HL-60/S4 treated with retinoic acid at 250 ng/mL for 4 days and 3 days (cell line): ENCODE results near the gene NOP10.

Source experiments
- in situ Hi-C: fragments of 300-500 bp; cut with MboI; formaldehyde crosslinking; loops from 2 replicates; pipeline ENCODE4 v1.7.0; 2022; ENCODE audit warnings: low sequenced_read_pairs

The NOP10 gene

DNA sequence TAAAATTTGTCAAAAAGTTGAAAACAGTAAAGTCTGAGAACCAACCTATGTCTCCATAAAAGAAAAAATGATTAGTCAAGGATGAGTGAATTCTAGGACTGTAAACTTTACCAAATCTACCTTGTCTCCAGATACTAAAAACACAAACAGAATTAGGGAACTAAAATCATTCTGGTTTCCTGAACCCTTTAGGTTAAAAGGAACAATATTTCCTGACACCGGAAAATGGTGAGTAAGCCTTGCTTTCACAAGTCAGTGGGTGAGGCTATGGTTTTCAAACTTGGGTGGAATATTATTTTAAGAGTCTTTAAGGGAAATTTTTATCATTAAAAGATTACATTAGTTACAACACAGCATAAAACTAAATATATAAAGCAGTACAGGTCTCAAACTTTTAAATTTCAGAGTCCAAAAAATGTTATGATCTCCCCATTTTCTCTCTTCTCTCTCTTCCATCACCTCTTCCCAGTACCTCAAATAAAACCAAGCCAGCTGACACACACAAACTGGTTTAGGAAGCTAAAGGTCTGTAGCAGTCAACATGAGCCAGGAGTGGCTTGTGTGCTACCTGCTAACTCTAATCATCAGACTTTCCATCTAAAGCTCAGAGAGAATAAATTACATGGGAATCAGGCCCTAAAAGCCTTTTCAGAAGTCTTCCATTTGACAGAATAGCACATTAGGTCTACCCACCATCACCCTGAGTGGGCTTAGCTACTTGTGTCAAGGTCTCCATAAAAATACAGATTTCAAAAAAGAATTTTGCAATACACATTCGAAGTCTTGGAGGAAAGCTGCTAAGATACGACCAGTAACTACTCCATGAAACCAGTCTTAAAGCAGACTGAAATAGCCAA lies 7.5 kb downstream of the NOP10 start:
- in situ Hi-C loops, result no loop called here

DNA sequence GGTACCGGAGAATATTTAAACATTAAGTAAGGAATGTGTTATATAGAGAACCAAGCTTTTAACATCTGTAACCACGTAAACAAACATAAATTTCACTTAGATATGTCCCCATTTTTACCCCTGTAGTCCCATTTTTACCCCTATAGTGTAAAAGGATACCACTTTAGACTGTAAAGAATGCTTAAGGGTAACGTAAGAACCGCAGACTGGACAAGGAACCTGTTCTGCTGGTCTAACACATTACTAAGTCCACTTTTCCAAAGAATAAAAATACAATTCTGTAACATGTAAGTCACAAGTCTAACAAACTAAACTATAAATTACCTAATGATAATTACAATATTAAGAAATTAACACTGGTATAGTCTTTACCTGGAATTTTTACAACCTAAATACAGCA lies 8.3 kb downstream of the NOP10 start:
- in situ Hi-C loops, result no loop called here

DNA sequence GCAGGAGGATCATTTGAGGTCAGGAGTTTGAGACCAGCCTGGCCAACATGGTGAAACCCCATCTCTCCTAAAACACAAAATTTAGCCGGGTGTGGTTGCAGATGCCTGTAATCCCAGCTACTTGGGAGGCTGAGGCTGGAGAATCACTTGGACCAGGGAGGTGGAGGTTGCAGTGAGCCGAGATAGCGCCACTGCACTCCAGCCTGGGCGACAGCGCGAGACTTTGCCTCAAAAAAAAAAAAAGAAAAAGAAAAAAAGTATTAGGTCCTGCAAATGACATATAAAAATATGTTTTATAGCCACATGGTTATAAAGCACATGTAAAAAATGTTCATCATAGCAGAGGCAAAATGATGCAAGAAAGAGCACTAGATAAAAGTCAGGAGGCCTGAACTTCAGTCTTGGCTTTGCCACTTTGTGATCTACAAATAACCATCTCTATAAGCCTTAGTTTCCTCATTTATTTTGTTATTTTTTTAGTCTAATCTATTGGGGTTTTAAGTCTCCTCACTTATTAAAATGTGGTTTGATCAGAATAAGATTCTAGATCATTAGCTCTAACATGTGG lies 10.3 kb downstream of the NOP10 start:
- in situ Hi-C loops, result no loop called here

DNA sequence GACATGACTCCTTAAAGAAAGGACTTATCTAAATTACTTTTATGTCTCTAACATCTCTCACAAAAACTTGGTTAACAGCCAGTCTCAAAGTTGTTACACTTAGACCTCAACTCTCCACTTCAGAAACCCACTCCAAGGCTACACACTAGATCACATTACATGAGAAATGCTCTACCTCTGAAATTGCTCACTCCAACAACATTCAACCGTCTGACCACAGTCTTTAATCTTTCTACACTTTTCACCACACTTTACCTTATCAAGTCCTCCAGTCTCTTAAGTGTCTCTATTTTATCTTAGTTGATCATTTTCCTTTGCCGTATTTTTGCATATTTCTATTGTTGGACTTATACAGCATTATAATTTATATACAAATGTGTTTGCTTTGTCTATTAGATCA lies 11.1 kb downstream of the NOP10 start:
- in situ Hi-C loops, result no loop called here

DNA sequence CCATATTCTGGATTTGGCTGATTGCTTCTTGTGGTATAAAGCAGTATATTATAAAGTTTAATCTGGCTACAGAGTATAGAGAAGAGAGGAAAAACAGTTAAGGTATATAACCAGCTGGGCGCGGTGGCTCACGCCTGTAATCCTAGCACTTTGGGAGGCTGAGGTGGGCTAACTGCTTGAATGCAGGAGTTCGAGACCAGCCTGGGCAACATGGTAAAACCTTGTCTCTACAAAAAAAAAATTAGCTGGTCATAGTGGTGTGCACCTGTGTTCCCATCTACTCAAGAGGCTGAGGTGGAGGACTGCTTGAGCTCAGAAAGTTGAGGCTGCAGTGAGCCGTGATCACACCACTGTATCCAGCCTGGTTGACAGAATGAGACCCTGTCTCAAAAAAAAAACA lies 12.7 kb downstream of the NOP10 start:
- in situ Hi-C loops, result no loop called here

DNA sequence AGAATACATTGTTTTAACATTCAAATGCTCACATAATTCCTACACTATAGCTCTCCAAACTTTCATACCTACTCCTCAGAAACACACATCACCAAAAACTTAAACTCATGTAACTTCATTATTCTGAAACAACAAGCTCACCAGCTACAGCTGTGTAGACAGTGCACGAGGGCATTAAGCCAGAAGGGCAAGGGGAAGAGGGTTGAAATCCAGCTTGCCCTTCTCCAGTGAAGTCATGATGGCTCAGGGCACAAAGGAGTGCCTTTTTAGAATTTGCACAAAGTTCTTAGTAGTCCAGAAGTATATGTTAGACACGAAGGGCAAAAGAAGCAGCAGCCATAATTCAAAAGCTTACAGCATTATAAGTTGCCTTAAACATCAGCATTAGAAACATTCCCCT lies 13.9 kb downstream of the NOP10 start:
- in situ Hi-C loops, result no loop called here

DNA sequence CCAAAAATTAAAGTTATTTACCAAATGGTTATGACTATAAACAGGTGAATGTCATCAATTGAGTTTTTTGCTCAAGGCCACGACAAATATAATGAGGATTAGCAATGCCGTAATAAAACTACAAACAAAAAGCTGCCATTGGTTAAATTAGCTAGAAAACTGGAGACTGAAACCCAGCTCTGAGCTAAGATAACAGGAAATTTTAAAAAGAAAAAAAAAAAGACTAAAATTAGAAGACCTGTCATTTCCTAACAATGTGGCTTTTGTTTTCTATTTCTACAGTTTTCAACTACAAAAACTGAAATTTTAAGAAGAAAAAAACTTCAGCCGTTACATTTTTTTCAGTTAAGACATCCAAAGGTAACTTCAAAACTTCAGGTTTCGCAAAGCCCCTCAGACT lies 15.0 kb downstream of the NOP10 start:
- in situ Hi-C loops, result no loop called here

DNA sequence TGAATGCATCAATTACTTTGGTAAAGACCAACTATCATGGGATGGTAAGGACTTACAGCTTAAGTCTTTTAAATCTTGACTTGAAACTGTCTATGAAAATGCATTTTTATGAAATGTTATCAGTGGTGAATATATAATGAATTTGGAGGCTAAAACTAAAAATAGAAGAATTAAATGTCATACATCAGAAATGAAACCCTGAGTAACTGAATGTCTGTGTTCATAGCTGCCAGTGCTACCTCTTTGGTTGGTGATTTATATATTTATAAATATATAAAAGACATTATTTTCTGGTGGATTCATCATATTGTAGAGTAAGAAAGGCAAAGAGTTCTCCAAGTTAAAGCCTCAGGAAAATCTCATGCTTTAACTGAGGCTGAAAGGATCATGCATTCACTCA lies 17.6 kb downstream of the NOP10 start:
- in situ Hi-C loops, result no loop called here

DNA sequence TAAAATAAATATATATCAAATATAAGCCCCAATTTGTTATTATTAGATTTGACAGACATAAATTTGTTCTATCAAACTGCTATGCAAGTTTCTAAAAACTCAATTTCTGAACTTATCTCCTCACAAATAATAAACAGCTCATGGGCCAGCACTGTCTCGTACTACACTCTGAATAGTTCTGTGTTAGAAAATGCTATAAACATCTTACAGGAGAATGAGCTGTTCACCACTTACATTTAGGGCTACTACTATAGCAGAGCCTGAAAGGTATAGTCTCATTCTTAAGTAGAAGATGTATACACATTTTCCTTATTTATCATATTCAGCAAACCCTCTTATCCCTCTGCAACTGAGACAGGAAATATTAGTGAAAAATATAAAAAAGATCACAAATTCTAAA lies 18.0 kb downstream of the NOP10 start:
- in situ Hi-C loops, result no loop called here

DNA sequence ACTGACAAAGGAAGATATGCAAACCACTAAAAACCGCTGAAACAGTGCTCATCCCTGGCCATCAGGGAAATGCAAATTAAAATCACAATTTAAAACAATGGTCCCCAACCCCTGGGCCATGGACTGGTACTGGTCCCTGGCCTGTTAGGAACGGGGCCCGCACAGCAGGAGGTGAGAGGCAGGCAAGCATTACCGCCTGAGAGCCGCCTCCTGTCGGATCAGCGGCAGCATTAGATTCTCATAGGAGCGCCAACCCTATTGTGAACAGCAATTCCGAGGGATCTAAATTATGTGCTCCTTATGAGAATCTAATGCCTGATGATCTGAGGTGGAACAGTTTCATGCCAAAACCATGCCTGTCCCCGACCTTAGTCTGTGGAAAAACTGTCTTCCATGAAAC lies 19.7 kb downstream of the NOP10 start:
- in situ Hi-C loops, result no loop called here

DNA sequence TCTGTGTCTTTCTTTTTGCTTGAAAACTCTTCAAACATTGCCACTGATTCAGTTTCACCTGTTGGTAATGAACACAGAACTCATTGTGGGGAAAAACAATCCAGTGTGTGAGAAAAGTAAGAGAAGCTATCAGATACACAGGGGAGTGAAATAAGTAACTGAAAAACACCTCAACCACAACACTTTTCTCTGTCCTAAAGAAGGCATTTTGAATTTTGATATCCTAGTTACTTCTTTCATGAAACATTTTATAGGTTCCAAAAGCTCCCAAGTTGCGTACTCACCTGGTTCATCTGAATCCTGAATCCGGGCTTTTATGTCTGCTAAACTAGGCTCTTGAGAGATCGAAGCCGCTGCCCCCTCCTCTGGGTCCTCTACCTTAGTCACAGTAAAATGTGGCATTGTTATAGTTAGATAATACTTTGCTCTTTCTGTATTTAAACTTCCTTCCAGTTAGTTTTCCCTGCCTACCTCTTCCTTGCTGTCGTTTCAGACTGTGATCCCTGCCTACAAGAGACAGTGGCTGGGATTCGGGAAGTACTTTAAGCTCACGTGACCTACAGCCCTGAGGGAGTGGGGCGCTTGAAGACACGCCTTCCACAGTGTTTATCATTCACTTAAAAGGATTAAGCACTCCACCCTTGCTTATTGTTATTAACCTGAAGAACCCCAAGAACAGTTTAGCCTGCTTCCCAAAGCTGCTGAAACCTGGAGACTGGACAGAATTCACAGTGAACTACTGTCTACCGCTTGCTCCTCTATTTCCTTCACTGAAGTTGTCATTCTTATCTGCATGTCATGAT lies 24.5 kb downstream of the NOP10 start:
- in situ Hi-C loops, result no loop called here

DNA sequence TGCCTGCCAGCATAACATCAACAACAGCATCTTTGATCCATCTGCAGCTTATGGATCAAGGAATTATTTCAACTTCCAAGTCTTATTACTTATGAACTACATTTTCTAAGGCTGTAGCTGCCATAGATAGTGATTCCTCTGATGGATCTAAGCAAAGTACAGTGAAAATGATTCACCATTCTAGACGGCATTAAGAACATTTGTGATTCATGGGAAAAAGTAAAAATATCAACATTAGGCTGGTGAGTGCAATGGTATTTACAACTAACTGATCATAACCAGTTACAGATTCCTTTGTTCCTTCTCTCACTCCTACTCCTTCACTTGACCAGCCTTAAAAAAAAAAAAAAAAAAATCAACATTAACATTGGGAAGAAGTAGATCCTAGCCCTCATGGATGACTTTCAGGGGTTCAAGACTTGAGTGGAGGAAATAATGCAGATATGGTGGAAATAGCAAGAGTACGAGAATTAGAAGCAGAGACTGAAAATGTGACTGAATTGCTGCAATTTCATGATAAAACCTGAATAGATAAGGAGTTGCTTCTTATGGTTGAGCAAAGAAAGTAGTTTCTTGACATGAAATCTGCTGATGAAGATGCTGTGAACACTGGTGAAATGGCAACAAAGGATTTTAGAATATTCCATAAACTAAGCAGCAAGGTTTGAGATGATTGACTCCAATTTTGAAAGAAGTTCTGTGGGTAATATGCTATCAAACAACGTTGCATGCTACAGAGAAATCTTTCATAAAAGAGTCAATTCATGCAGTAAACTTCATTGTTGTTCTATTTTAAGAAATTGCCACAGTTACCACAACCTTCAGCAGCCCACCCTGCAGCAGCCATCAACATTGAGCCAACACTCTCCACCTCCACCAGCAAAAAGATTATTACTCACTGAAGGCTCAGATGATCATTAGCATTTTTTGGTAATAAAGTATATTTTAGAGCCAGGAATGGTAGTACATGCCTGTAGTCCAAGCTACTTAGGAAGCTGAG lies 28.1 kb downstream of the NOP10 start:
- in situ Hi-C loops, result no loop called here

DNA sequence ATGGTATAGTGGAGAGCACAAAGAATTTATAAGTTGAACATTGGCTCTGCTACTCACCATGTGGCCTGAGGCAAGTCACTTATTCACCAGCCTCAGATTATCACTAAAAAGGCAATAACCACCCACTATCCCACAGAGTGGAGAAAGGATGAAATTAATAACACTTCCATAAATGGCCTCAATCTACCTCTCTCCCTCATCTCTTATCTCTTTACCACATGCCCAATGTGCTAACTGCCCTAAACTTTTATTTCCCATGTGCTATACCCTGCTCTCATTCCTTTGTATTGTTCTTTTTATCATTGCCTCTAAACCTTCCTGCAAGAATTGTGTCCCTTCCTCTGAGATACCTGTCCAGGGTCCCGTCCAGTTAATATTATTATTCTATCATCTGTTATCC lies 31.4 kb downstream of the NOP10 start:
- in situ Hi-C loops, result no loop called here

DNA sequence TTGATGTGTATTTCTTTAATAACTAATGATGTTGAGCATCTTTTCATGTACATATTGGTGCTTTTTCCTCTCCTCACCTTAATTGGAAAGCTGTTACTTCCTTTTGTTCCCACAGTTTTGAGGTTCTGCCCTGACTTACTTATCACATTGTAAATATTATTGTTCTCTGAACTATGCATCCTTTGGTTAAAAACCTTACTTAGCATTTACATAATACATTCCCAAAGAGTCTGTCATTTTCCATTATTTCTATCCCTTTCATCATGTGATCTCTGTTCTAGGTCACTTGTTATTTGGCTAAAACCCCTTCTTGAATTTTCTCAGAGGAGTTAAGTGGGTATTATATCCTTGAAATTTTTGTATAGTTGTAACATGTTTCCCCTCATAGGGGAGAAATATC lies 38.3 kb downstream of the NOP10 start:
- in situ Hi-C loops, result no loop called here

DNA sequence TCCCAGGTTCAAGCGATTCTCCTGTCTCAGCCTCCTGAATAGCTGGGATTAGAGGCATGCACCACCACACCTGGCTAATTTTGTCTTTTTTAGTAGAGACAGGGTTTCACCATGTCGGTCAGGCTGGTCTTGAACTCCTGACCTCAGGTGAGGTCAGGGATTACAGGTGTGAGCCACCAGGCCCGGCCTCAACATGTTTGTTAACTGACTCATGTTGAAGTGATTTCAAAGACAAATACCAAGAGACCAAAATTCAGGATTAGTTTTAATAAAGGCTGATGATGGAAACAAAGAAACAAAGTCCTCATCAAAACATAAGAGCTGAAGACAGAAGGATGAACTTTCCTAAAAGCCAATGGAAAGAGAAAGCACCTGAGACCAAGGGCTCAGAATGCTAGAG lies 41.9 kb downstream of the NOP10 start:
- in situ Hi-C loops, result no loop called here

DNA sequence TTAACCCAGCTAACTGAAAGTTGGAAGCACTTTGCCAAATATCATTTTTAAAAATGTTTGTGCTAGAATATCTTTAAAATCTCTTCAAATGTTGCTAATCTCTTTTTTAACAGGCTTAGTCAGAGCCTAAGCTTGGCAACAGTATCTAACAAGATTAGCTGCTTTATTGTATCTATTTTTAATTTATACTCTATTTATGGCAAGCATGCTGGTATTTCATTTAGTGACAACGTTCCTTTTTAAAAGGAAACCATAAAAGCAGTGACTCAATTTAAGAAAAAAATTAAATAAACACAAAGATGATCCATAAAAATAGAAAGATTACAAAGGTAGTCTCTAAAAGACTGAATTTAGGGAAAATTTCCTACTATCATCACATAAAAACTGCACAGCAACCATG lies 45.9 kb downstream of the NOP10 start:
- in situ Hi-C loops, result no loop called here

DNA sequence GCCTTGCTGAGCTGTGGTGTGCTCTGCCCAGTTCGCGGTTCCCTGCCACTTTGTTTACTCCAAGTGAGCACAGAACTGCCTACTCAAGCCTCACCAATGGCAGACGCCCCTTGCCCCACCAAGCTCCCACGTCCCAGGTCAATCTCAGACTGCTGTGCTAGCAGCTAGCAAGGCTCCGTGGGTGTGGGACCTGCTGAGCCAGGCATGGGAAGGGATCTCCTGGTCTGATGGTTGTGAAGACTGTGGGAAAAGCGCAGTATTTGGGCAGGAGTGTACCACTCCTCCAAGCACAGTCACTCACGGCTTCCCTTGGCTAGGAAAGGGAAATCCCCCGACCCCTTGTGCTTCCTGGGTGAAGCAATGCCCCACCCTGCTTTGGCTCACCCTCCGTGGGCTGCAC lies 50.3 kb downstream of the NOP10 start:
- in situ Hi-C loops, result no loop called here
